ENCODE results near the gene MYO1A.
"Not testable (repeated sequence)": the region's sequence is repeated elsewhere in the genome, so short reads cannot be mapped to it uniquely, and the experiment has no call there.

DNA sequence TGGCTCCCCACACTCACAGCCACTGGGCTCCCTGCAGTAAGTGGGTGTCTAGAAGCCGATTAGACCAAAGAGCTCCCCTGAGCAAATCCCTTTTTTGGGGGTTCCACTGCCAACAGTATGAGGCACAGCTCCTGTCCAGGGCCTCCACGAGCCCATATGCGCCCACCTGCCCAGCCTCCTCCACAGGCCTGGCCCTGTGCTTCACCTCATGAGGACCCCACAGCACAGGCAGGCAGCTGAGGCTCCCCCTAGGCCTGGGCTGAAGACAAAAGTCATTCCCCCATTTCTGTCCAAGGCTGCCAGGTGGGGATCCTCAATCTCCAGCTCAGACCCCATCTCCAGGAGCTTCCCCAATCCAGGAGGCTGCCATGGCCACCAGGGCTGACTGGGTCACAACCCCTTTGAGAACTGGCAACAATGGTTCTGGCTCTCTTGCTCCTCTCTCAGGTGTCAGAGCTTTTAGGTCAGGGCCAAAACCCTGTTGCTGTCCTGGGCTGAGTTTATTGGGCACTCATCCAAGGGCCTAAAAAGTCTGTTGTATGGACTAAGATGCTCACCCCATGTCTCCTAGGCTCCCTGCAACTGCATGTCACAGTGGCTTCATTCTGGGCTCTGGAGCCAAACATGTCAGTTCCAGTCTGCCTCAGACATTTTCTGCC lies 67.2 kb downstream of the MYO1A start:
- TF ChIP-seq, protein P1, sequence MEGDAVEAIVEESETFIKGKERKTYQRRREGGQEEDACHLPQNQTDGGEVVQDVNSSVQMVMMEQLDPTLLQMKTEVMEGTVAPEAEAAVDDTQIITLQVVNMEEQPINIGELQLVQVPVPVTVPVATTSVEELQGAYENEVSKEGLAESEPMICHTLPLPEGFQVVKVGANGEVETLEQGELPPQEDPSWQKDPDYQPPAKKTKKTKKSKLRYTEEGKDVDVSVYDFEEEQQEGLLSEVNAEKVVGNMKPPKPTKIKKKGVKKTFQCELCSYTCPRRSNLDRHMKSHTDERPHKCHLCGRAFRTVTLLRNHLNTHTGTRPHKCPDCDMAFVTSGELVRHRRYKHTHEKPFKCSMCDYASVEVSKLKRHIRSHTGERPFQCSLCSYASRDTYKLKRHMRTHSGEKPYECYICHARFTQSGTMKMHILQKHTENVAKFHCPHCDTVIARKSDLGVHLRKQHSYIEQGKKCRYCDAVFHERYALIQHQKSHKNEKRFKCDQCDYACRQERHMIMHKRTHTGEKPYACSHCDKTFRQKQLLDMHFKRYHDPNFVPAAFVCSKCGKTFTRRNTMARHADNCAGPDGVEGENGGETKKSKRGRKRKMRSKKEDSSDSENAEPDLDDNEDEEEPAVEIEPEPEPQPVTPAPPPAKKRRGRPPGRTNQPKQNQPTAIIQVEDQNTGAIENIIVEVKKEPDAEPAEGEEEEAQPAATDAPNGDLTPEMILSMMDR (IDR thresholded peaks at IDR 0.05) = not testable (repeated sequence)
- not testable (repeated sequence) for TF ChIP-seq POLR2A, POLR2AphosphoS5, EP300 (IDR thresholded peaks at IDR 0.05)
